Measurements from ENCODE around the gene ALOXE3.

The ALOXE3 gene

GRCh38 chr17:8124350-8125153 is 6.2 kb upstream of the ALOXE3 start:
- no peak overlapping the region for H3K27ac ChIP-seq (ENCODE audit: low read length)
- no peaks in the 10 kb centered on the region for H3K36me3 ChIP-seq (ENCODE audit: control insufficient read depth in 1 of 2, insufficient read depth in 2 of 2, low read length in 2 of 2)
- no peaks in the 10 kb centered on the region for H3K9me3 ChIP-seq (ENCODE audit: control insufficient read depth in 1 of 2, low read length in 2 of 2)
- H3K4me3 ChIP-seq (ENCODE audit: low read depth in 1 of 2, low read length in 2 of 2), result peak overlapping the region; percentile 73 to 81
- peaks cover 21 to 63% of the 10 kb centered on the region in 2 donors for H3K4me1 ChIP-seq (ENCODE audit: control insufficient read depth in 1 of 2, insufficient read depth in 2 of 2, low read length in 2 of 2)
- H3K27me3 ChIP-seq (ENCODE audit: low read depth, low read length), result peaks cover 31% of the 10 kb centered on the region

GRCh38 chr17:8123695-8124349 is 5.5 kb upstream of the ALOXE3 start, which contains the start of gene HES7:
Gene HES7, minus strand, starts transcription at chr17:8124106. Its CDS starts 22 bp downstream, at chr17:8124084.
- H3K27me3 ChIP-seq (ENCODE audit: low read depth, low read length), result peaks cover 31% of the 10 kb centered on the region
- peaks cover 21 to 64% of the 10 kb centered on the region in 2 donors for H3K4me1 ChIP-seq (ENCODE audit: control insufficient read depth in 1 of 2, insufficient read depth in 2 of 2, low read length in 2 of 2)
- H3K36me3 ChIP-seq (ENCODE audit: control insufficient read depth in 1 of 2, insufficient read depth in 2 of 2, low read length in 2 of 2), result no peaks in the 10 kb centered on the region
- H3K9me3 ChIP-seq (ENCODE audit: control insufficient read depth in 1 of 2, low read length in 2 of 2), result no peaks in the 10 kb centered on the region
- H3K27ac ChIP-seq (ENCODE audit: low read length), result no peak within 1 kb of the TSS
- peak within 1 kb of the TSS; percentile 73 to 81 for H3K4me3 ChIP-seq (ENCODE audit: low read depth in 1 of 2, low read length in 2 of 2)

GRCh38 chr17:8122924-8123694 is 4.8 kb upstream of the ALOXE3 start:
- Histone ChIP-seq H3K4me1 (ENCODE audit: control insufficient read depth in 1 of 2, insufficient read depth in 2 of 2, low read length in 2 of 2) (peaks cover 25 to 71% of the 10 kb centered on the region in 2 donors), H3K27me3 (ENCODE audit: low read depth, low read length) (peaks cover 31% of the 10 kb centered on the region), H3K4me3 (ENCODE audit: low read depth in 1 of 2, low read length in 2 of 2) (peak overlapping the region; percentile 57 to 73), H3K9me3 (ENCODE audit: control insufficient read depth in 1 of 2, low read length in 2 of 2) (no peaks in the 10 kb centered on the region), H3K36me3 (ENCODE audit: control insufficient read depth in 1 of 2, insufficient read depth in 2 of 2, low read length in 2 of 2) (no peaks in the 10 kb centered on the region), H3K27ac (ENCODE audit: low read length) (no peak overlapping the region)

GRCh38 chr17:8122422-8122923 is 4.2 kb upstream of the ALOXE3 start:
- H3K36me3 ChIP-seq (ENCODE audit: control insufficient read depth in 1 of 2, insufficient read depth in 2 of 2, low read length in 2 of 2), result no peaks in the 10 kb centered on the region
- no peak overlapping the region for H3K27ac ChIP-seq (ENCODE audit: low read length)
- H3K4me1 ChIP-seq (ENCODE audit: control insufficient read depth in 1 of 2, insufficient read depth in 2 of 2, low read length in 2 of 2), result peaks cover 31 to 77% of the 10 kb centered on the region in 2 donors
- H3K9me3 ChIP-seq (ENCODE audit: control insufficient read depth in 1 of 2, low read length in 2 of 2), result no peaks in the 10 kb centered on the region
- peak overlapping the region; percentile 57 to 73 for H3K4me3 ChIP-seq (ENCODE audit: low read depth in 1 of 2, low read length in 2 of 2)
- H3K27me3 ChIP-seq (ENCODE audit: low read depth, low read length), result peaks cover 34% of the 10 kb centered on the region

- peak overlapping the region; percentile 57 to 73 for H3K4me3 ChIP-seq (ENCODE audit: low read depth in 1 of 2, low read length in 2 of 2)
- H3K27ac ChIP-seq (ENCODE audit: low read length), result no peak overlapping the region
- H3K27me3 ChIP-seq (ENCODE audit: low read depth, low read length), result peaks cover 34% of the 10 kb centered on the region
- no peaks in the 10 kb centered on the region for H3K36me3 ChIP-seq (ENCODE audit: control insufficient read depth in 1 of 2, insufficient read depth in 2 of 2, low read length in 2 of 2)
- no peaks in the 10 kb centered on the region for H3K9me3 ChIP-seq (ENCODE audit: control insufficient read depth in 1 of 2, low read length in 2 of 2)
- H3K4me1 ChIP-seq (ENCODE audit: control insufficient read depth in 1 of 2, insufficient read depth in 2 of 2, low read length in 2 of 2), result peaks cover 33 to 75% of the 10 kb centered on the region in 2 donors
These were observed 3.5 kb upstream of the ALOXE3 start for GRCh38 chr17:8121681-8122421.

GRCh38 chr17:8121407-8121680 is 3.0 kb upstream of the ALOXE3 start:
- Histone ChIP-seq H3K36me3 (ENCODE audit: control insufficient read depth in 1 of 2, insufficient read depth in 2 of 2, low read length in 2 of 2) (no peaks in the 10 kb centered on the region), H3K9me3 (ENCODE audit: control insufficient read depth in 1 of 2, low read length in 2 of 2) (no peaks in the 10 kb centered on the region), H3K4me3 (ENCODE audit: low read depth in 1 of 2, low read length in 2 of 2) (peak overlapping the region in 1 of 2 donors; percentile 73), H3K27ac (ENCODE audit: low read length) (no peak overlapping the region), H3K4me1 (ENCODE audit: control insufficient read depth in 1 of 2, insufficient read depth in 2 of 2, low read length in 2 of 2) (peaks cover 33 to 74% of the 10 kb centered on the region in 2 donors), H3K27me3 (ENCODE audit: low read depth, low read length) (peaks cover 39% of the 10 kb centered on the region)

GRCh38 chr17:8120520-8121406 is 2.4 kb upstream of the ALOXE3 start:
- Histone ChIP-seq H3K9me3 (ENCODE audit: control insufficient read depth in 1 of 2, low read length in 2 of 2) (no peaks in the 10 kb centered on the region), H3K36me3 (ENCODE audit: control insufficient read depth in 1 of 2, insufficient read depth in 2 of 2, low read length in 2 of 2) (no peaks in the 10 kb centered on the region), H3K27ac (ENCODE audit: low read length) (no peak overlapping the region), H3K4me1 (ENCODE audit: control insufficient read depth in 1 of 2, insufficient read depth in 2 of 2, low read length in 2 of 2) (peaks cover 29 to 69% of the 10 kb centered on the region in 2 donors), H3K27me3 (ENCODE audit: low read depth, low read length) (peaks cover 45% of the 10 kb centered on the region), H3K4me3 (ENCODE audit: low read depth in 1 of 2, low read length in 2 of 2) (peak overlapping the region; percentile 42 to 73)

GRCh38 chr17:8119581-8120519 is 1.5 kb upstream of the ALOXE3 start:
- peaks cover 27 to 60% of the 10 kb centered on the region in 2 donors for H3K4me1 ChIP-seq (ENCODE audit: control insufficient read depth in 1 of 2, insufficient read depth in 2 of 2, low read length in 2 of 2)
- H3K27me3 ChIP-seq (ENCODE audit: low read depth, low read length), result peaks cover 50% of the 10 kb centered on the region
- H3K27ac ChIP-seq (ENCODE audit: low read length), result no peak overlapping the region
- no peaks in the 10 kb centered on the region for H3K36me3 ChIP-seq (ENCODE audit: control insufficient read depth in 1 of 2, insufficient read depth in 2 of 2, low read length in 2 of 2)
- H3K4me3 ChIP-seq (ENCODE audit: low read depth in 1 of 2, low read length in 2 of 2), result peak overlapping the region; percentile 75 to 84
- no peaks in the 10 kb centered on the region for H3K9me3 ChIP-seq (ENCODE audit: control insufficient read depth in 1 of 2, low read length in 2 of 2)

- Histone ChIP-seq H3K9me3 (ENCODE audit: control insufficient read depth in 1 of 2, low read length in 2 of 2) (no peaks in the 10 kb centered on the region), H3K36me3 (ENCODE audit: control insufficient read depth in 1 of 2, insufficient read depth in 2 of 2, low read length in 2 of 2) (no peaks in the 10 kb centered on the region), H3K4me1 (ENCODE audit: control insufficient read depth in 1 of 2, insufficient read depth in 2 of 2, low read length in 2 of 2) (peaks cover 20 to 51% of the 10 kb centered on the region in 2 donors), H3K27me3 (ENCODE audit: low read depth, low read length) (peaks cover 49% of the 10 kb centered on the region), H3K4me3 (ENCODE audit: low read depth in 1 of 2, low read length in 2 of 2) (peak overlapping the region; percentile 75 to 84), H3K27ac (ENCODE audit: low read length) (no peak overlapping the region)
These were observed 661 bp upstream of the ALOXE3 start for GRCh38 chr17:8118769-8119580.

All from muscle layer of duodenum (tissue), 2 donors.